IMR-90 (cell line): ENCODE data around the gene PRKCA.

Source experiments
- CEBPB ChIP-seq: IDR thresholded peaks from 2 replicates; pipeline ENCODE4 v1.6.1; 2012; ENCODE audit warnings: low read depth, low read length, improper control_type of control experiment
- CTCF ChIP-seq: conservative IDR thresholded peaks from 2 replicates; pipeline ENCODE4 v1.5.1; 2012; ENCODE audit warnings: mild to moderate bottlenecking, low read depth, low read length, improper control_type of control experiment
- MAZ ChIP-seq: IDR thresholded peaks from 2 replicates; pipeline ENCODE4 v1.6.1; 2012; ENCODE audit warnings: low read depth, mild to moderate bottlenecking, low read length, improper control_type of control experiment, moderate library complexity, borderline replicate concordance
- POLR2A ChIP-seq: IDR thresholded peaks from 2 replicates; pipeline ENCODE4 v1.6.1; 2012; ENCODE audit warnings: mild to moderate bottlenecking, low read depth, low read length
- RAD21 ChIP-seq: IDR thresholded peaks from 2 replicates; pipeline ENCODE4 v1.6.1; 2012; ENCODE audit warnings: low read length, improper control_type of control experiment
- USF2 ChIP-seq: fragments of 150-350 bp; IDR thresholded peaks from 2 replicates; pipeline ENCODE4 v1.6.1; 2017; ENCODE audit warnings: mild to moderate bottlenecking, antibody characterized with exemption, low read length, low read depth

DNA sequence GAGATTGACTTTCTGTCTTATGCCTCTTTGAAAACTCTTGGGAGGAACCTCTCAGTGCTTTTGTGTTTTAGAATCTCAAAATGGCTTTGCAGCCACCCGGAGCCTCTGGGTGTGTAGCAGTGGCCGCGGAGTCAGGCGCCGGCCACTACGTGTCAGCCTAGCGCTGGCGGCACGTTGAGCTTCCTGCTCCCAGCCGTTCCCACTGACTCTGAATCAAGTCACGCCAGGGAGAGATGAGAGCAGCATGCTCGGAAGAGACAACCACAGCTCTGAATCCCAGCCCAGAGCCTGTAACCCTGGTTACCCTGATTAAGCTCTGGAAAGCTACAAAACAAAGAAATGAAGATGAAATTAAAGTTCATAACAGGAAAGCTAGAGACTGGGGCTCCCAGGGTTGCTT is 435.1 kb downstream of the PRKCA start:
- TF ChIP-seq USF2 (no peak), CTCF (no peak), POLR2A (no peak), RAD21 (no peak), CEBPB (no peak), MAZ (no peak)
